22Rv1 (cell line): ENCODE results near the gene PTPRR.

Source experiments
- CTCF ChIP-seq: fragments of 450-650 bp; IDR thresholded peaks from 2 replicates; pipeline ENCODE4 v1.5.1; 2017; ENCODE audit warnings: mild to moderate bottlenecking
- ZFX ChIP-seq: fragments of 450-650 bp; IDR thresholded peaks from 2 replicates; pipeline ENCODE4 v1.6.1; 2017; ENCODE audit warnings: antibody characterized with exemption, borderline replicate concordance

- TF ChIP-seq CTCF (no peak), ZFX (no peak)
Measured at GRCh38 chr12:70752327-70752726, 168.2 kb downstream of the PTPRR start.
